Amygdala (tissue), 56 donors: ENCODE measurements around the gene RARS1.

Experiments
- DNase-seq, 56 donors: peaks; one replicate each; lab custom pipeline; 2025; lab: John Stamatoyannopoulos, UW

The RARS1 gene

DNA sequence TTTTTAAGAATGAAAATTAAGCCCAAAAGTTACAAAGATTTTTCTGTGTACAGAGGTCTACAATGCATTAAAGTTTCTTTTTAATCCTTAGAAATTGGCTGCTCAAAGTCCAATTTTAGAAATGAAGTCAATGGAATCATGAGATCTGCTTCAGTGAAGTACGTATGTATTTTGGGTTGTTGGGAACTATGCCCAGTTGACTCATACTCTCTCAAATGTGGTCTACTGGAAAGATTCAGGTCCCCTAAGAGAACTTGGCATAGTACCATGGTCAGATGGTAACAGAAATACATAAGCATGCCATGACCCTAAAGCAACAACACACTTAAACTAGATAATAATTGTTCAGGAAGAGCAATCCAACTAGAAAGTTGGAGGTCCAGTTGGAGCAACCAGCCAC, 65.9 kb downstream of the RARS1 start:
- no peak for DNase-seq

GRCh38 chr5:168553377-168554130, 67.3 kb downstream of the RARS1 start:
- no peak for DNase-seq

GRCh38 chr5:168557389-168557788, 71.1 kb downstream of the RARS1 start:
- DNase-seq = no peak

DNA sequence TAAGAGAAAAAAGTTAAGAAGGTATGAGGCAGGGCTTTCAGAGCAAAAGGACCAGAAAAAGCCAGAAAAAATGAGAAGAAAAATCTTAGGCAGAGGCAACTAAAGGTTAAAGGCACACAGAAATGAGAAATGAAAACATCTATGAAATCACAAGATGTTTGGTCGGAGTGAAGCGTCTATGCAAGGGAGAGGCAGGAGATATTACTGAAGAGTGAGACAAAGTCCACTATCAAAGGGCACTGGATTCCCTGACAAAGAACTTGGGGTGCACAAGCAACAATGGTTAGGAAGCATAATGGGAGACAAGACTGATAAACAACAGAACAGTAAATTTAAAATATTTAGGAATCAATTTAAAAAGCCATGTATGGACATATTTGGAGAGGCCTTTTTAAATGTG, 76.0 kb downstream of the RARS1 start:
- no peak for DNase-seq

GRCh38 chr5:168563959-168564358, 77.7 kb downstream of the RARS1 start:
- no peak for DNase-seq

- no peak for DNase-seq
These were observed 82.5 kb downstream of the RARS1 start for GRCh38 chr5:168568738-168569137.
